GM18858 (cell line): ENCODE data around the gene P4HA2.
"Not testable (repeated sequence)": the region's sequence is repeated elsewhere in the genome, so short reads cannot be mapped to it uniquely, and the experiment has no call there.

Experiments used
- ATAC-seq: cut with Tn5 transposase; IDR thresholded peaks from one replicate; pipeline ENCODE4 v1.9.1; 2021; ENCODE audit not compliant: unreplicated experiment

Gene P4HA2

GRCh38 chr5:132150565-132150964 is 77.1 kb downstream of the P4HA2 start:
- ATAC-seq = no peak

- no peak for ATAC-seq
Observed at GRCh38 chr5:132147663-132148062, 80.0 kb downstream of the P4HA2 start.

- ATAC-seq = not testable (repeated sequence)
Observed at GRCh38 chr5:132145326-132145725, 82.3 kb downstream of the P4HA2 start.

- ATAC-seq = no peak
Observed at GRCh38 chr5:132143148-132143547, 84.5 kb downstream of the P4HA2 start.

- no peak for ATAC-seq
Observed at GRCh38 chr5:132142459-132142858, 85.2 kb downstream of the P4HA2 start.
